ENCODE data around the gene ZNF256. TPM values are rescaled to one million over a fixed set of nuclear protein-coding genes. Genes with fewer than 3 reads are reported as not detected.

Gene ZNF256
- total RNA-seq, 1 donor from 2014 or later, result 23.2 TPM

DNA sequence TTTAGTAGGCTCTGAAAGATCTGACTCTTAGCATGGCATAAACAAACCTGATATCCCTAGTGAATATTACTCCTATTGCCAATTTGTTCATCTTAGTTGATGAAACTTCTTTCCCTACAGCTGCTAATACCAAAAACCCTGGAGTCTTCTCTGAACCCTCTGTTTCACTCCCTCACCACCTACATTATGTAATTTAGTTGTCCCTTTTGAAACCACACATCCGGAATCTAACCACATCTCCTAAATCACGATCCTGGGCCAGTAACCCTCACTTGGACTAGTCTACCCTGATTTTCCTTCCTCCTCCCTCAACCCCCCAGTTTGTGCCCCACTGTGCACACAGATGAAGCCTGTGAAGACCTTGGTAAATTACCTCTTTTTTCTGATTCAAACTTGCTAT lies 1.2 kb downstream of the ZNF256 start:
- Histone ChIP-seq H3K79me2 (ENCODE audit: low read depth) (peaks cover 52% of the 10 kb centered on the region), H3K4me1 (peaks cover 10% of the 10 kb centered on the region), H3K4me2 (peak overlapping the region; percentile 83), H3F3A (ENCODE audit: low read depth) (no peaks in the 10 kb centered on the region), H3K4me3 (peak overlapping the region; percentile 98), H2AFZ (replicated peaks) (no peak overlapping the region), H3K9me3 (ENCODE audit: low read depth) (no peaks in the 10 kb centered on the region), H3K27me3 (no peaks in the 10 kb centered on the region), H4K20me1 (ENCODE audit: low read depth) (no peaks in the 10 kb centered on the region), H3K9ac (no peak overlapping the region), H3K27ac (no peak overlapping the region), H3K36me3 (peaks cover 9% of the 10 kb centered on the region)
- H3K4me3 Mint-ChIP-seq, result peak overlapping the region; percentile 96
- peaks cover 8% of the 10 kb centered on the region for H3K4me1 Mint-ChIP-seq
- peaks cover 6% of the 10 kb centered on the region for H3K27me3 Mint-ChIP-seq (ENCODE audit: insufficient read depth, low read depth)
- DNase-seq (ENCODE audit: low spot score), result no peak
- H3K9me3 Mint-ChIP-seq, result peaks cover 75% of the 10 kb centered on the region
- TF ChIP-seq EZH2 (IDR thresholded peaks at IDR 0.05), result no peak
- peaks cover 54% of the 10 kb centered on the region for H3K36me3 Mint-ChIP-seq
- H3K27ac Mint-ChIP-seq, result no peak overlapping the region

DNA sequence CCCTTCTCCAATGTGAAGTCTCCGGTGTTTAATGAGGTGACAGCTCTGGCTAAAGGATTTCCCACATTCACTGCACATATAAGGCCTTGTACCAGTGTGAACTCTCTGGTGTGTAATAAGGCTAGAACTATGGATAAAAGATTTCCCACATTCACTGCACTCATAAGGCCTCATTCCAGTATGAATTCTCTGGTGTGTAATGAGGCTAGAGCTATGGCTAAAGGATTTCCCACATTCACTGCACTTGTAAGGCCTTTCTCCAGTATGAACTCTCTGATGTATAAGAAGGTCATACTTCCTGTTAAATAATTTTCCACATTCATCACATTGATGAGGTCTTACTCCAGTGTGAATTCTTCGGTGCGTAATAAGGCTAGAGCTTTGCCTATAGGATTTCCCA lies 5.9 kb downstream of the ZNF256 start:
- H3K36me3 Mint-ChIP-seq, result peaks cover 73% of the 10 kb centered on the region
- Histone ChIP-seq H3K79me2 (ENCODE audit: low read depth) (peaks cover 45% of the 10 kb centered on the region), H3K4me2 (no peak overlapping the region), H3K9me3 (ENCODE audit: low read depth) (no peaks in the 10 kb centered on the region), H4K20me1 (ENCODE audit: low read depth) (no peaks in the 10 kb centered on the region), H3F3A (ENCODE audit: low read depth) (peaks cover 7% of the 10 kb centered on the region), H3K36me3 (peaks cover 13% of the 10 kb centered on the region), H3K4me3 (no peak overlapping the region), H3K9ac (no peak overlapping the region), H2AFZ (replicated peaks) (no peak overlapping the region), H3K4me1 (peaks cover 9% of the 10 kb centered on the region), H3K27me3 (no peaks in the 10 kb centered on the region), H3K27ac (no peak overlapping the region)
- no peak overlapping the region for H3K4me3 Mint-ChIP-seq
- H3K27me3 Mint-ChIP-seq (ENCODE audit: insufficient read depth, low read depth), result peaks cover 4% of the 10 kb centered on the region
- TF ChIP-seq EZH2 (IDR thresholded peaks at IDR 0.05) (no peak), EZH2phosphoT487 (IDR thresholded peaks at IDR 0.05) (no peak), CTCF (IDR thresholded peaks at IDR 0.05) (no peak)
- DNase-seq (ENCODE audit: low spot score), result no peak
- no peak overlapping the region for H3K27ac Mint-ChIP-seq
- H3K4me1 Mint-ChIP-seq, result peaks cover 5% of the 10 kb centered on the region
- H3K9me3 Mint-ChIP-seq, result peaks cover 83% of the 10 kb centered on the region

DNA sequence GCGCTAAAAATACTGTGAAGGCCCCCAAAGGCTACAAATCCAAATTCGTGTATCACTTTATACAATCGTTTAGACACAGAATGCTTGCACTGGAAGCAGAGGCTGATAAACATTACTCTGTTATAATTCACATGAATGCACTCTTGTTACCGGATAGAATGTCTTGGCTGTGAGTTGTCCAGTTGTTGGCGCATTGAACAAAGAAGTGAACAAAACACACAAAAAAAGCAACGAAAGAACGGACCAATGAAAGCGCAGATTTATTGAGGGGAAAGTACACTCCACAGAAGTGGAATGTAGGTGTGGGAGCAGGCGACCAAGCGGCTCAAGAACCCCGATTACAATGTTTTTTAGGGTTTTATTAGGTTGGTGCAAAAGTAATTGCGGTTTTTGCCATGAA lies 11.8 kb downstream of the ZNF256 start:
- H3F3A ChIP-seq (ENCODE audit: low read depth), result peaks cover 19% of the 10 kb centered on the region
- H3K9ac ChIP-seq, result no peak overlapping the region
- no peak overlapping the region for H3K27ac Mint-ChIP-seq
- no peaks in the 10 kb centered on the region for H4K20me1 ChIP-seq (ENCODE audit: low read depth)
- H3K36me3 ChIP-seq, result peaks cover 23% of the 10 kb centered on the region
- H3K9me3 Mint-ChIP-seq, result peaks cover 84% of the 10 kb centered on the region
- H2AFZ ChIP-seq (replicated peaks), result peak overlapping the region; percentile 98
- DNase-seq (ENCODE audit: low spot score), result no peak
- H3K4me1 Mint-ChIP-seq, result peaks cover 8% of the 10 kb centered on the region
- TF ChIP-seq EZH2 (IDR thresholded peaks at IDR 0.05) (no peak), EZH2phosphoT487 (IDR thresholded peaks at IDR 0.05) (no peak), CTCF (IDR thresholded peaks at IDR 0.05) (no peak)
- no peaks in the 10 kb centered on the region for H3K27me3 ChIP-seq
- peak overlapping the region; percentile 95 for H3K4me3 ChIP-seq
- H3K4me1 ChIP-seq, result peaks cover 17% of the 10 kb centered on the region
- H3K27ac ChIP-seq, result peak overlapping the region; percentile 41
- H3K4me2 ChIP-seq, result peak overlapping the region; percentile 94
- H3K27me3 Mint-ChIP-seq (ENCODE audit: insufficient read depth, low read depth), result peaks cover 4% of the 10 kb centered on the region
- peak overlapping the region; percentile 98 for H3K4me3 Mint-ChIP-seq
- peaks cover 71% of the 10 kb centered on the region for H3K36me3 Mint-ChIP-seq
- peaks cover 8% of the 10 kb centered on the region for H3K9me3 ChIP-seq (ENCODE audit: low read depth)
- peaks cover 46% of the 10 kb centered on the region for H3K79me2 ChIP-seq (ENCODE audit: low read depth)

GRCh38 chr19:57934820-57935665 lies 12.5 kb downstream of the ZNF256 start, which contains the start of gene ZNF418:
ZNF418 (minus strand) TSS chr19:57935402; CDS start chr19:57933822, 1,580 bp downstream.
- Histone ChIP-seq H3K27me3 (no peaks in the 10 kb centered on the region), H3K4me1 (peaks cover 17% of the 10 kb centered on the region), H2AFZ (replicated peaks) (peak within 1 kb of the TSS; percentile 98), H3F3A (ENCODE audit: low read depth) (peaks cover 19% of the 10 kb centered on the region), H3K79me2 (ENCODE audit: low read depth) (peaks cover 51% of the 10 kb centered on the region), H3K9ac (peak within 1 kb of the TSS; percentile 96), H3K4me3 (peak within 1 kb of the TSS; percentile 95), H3K9me3 (ENCODE audit: low read depth) (peaks cover 8% of the 10 kb centered on the region), H3K36me3 (peaks cover 29% of the 10 kb centered on the region), H4K20me1 (ENCODE audit: low read depth) (no peaks in the 10 kb centered on the region), H3K4me2 (peak within 1 kb of the TSS; percentile 94), H3K27ac (peak within 1 kb of the TSS; percentile 57)
- DNase-seq (ENCODE audit: low spot score), result peak; percentile 93
- H3K4me3 Mint-ChIP-seq, result peak within 1 kb of the TSS; percentile 98
- peaks cover 8% of the 10 kb centered on the region for H3K4me1 Mint-ChIP-seq
- no peak for TF ChIP-seq EZH2phosphoT487 (IDR thresholded peaks at IDR 0.05)
- TF ChIP-seq CTCF (IDR thresholded peaks at IDR 0.05), result no peak
- no peak for TF ChIP-seq EZH2 (IDR thresholded peaks at IDR 0.05)
- peak within 1 kb of the TSS; percentile 95 for H3K27ac Mint-ChIP-seq
- H3K36me3 Mint-ChIP-seq, result peaks cover 75% of the 10 kb centered on the region
- peaks cover 88% of the 10 kb centered on the region for H3K9me3 Mint-ChIP-seq
- peaks cover 5% of the 10 kb centered on the region for H3K27me3 Mint-ChIP-seq (ENCODE audit: insufficient read depth, low read depth)
